Endothelial cell of umbilical vein (primary cell): ENCODE data around the gene DHRS2. TPM values are rescaled to one million over a fixed set of nuclear protein-coding genes. Genes with fewer than 3 reads are reported as not detected.

ENCODE experiments used
- BruUV-seq: library from RNA; stranded (reverse); fragments of 400-500 nt; replicated peaks from 2 replicates; lab custom pipeline; 2021; lab: Mats Ljungman, UMichigan
- CTCF ChIA-PET: fragments of 300-600, 350-600 bp; sonication (Branson Sonifier 250); formaldehyde crosslinking; loops from one replicate; lab custom pipeline; 2021; ENCODE audit warnings: antibody characterized with exemption, inconsistent platforms; lab: Charles Lee
- POLR2A ChIA-PET: fragments of 300-600, 350-600 bp; sonication (Branson Sonifier 250); formaldehyde crosslinking; loops from one replicate; lab custom pipeline; 2021; ENCODE audit warnings: antibody characterized with exemption, inconsistent platforms; lab: Charles Lee
- DNase-seq: peaks from one replicate; pipeline ENCODE4 v3.0.0-alpha.2; 2011; ENCODE audit warnings: low read depth, low spot score
- FAIRE-seq: peaks from 2 replicates; lab custom pipeline; 2011; peaks lifted over from hg19 to GRCh38; lab: Jason Lieb, UNC
- H2AFZ ChIP-seq: 2 replicates; pipeline ENCODE4 v1.6.0; 2012; ENCODE audit warnings: low read depth, low read length, control low read depth, inconsistent platforms
- H3K27ac ChIP-seq: 2 replicates; pipeline ENCODE4 v1.5.1; 2011; ENCODE audit warnings: low read depth, mild to moderate bottlenecking, control low read depth, low read length, moderate library complexity; ENCODE audit not compliant: insufficient read depth
- H3K27me3 ChIP-seq, 2 experiments: 2 replicates each; pipeline versions ENCODE4 v1.6.0 to v1.6.1; 2011; ENCODE audit warnings: low read length in 2 of 2, mixed read lengths in 1 of 2; ENCODE audit not compliant: control insufficient read depth in 2 of 2, insufficient read depth in 2 of 2
- H3K36me3 ChIP-seq, 2 experiments: 2 replicates in 1 of 2; 3 replicates in 1 of 2; pipeline ENCODE4 v1.5.1; 2011; ENCODE audit warnings: low read length in 2 of 2, mild to moderate bottlenecking in 1 of 2, moderate library complexity in 1 of 2; ENCODE audit not compliant: control insufficient read depth in 2 of 2, insufficient read depth in 2 of 2; ENCODE audit errors: extremely low read depth in 1 of 2
- H3K4me1 ChIP-seq: 3 replicates; pipeline ENCODE4 v1.5.1; 2011; ENCODE audit warnings: mild to moderate bottlenecking, low read length; ENCODE audit not compliant: control insufficient read depth, insufficient read depth; ENCODE audit errors: extremely low read depth
- H3K4me2 ChIP-seq: 2 replicates; pipeline ENCODE4 v1.6.1; 2011; ENCODE audit warnings: low read length, control low read depth, mixed read lengths; ENCODE audit not compliant: insufficient read depth
- H3K4me3 ChIP-seq, 3 experiments: fragments of 200-600 bp in 1 of 3; sonication (generic), shearing (Covaris generic) in 1 of 3; replicated peaks in 1 of 3; 2 replicates each; pipeline ENCODE4 v1.5.1; 2011 to 2016; ENCODE audit warnings: control low read depth in 3 of 3, low read length in 3 of 3, mild to moderate bottlenecking in 2 of 3, inconsistent platforms in 1 of 3, low read depth in 1 of 3, moderate library complexity in 1 of 3; ENCODE audit not compliant: insufficient read depth in 1 of 3
- H3K79me2 ChIP-seq: 2 replicates; pipeline ENCODE4 v1.6.0; 2012; ENCODE audit warnings: low read length, inconsistent platforms; ENCODE audit not compliant: control insufficient read depth, insufficient read depth
- H3K9ac ChIP-seq: replicated peaks from 2 replicates; pipeline ENCODE3; 2011; ENCODE audit warnings: low read length, control low read depth; ENCODE audit not compliant: insufficient read depth; ENCODE audit errors: extremely low read depth
- H3K9me1 ChIP-seq: replicated peaks from 3 replicates; pipeline ENCODE4 v1.6.0; 2011; ENCODE audit warnings: mild to moderate bottlenecking, low read length; ENCODE audit not compliant: control insufficient read depth, insufficient read depth; ENCODE audit errors: extremely low read depth
- H3K9me3 ChIP-seq: replicated peaks from 2 replicates; pipeline ENCODE4 v1.5.1; 2012; ENCODE audit warnings: low read length, inconsistent platforms; ENCODE audit not compliant: control insufficient read depth, insufficient read depth
- H4K20me1 ChIP-seq: replicated peaks from 2 replicates; pipeline ENCODE3; 2011; ENCODE audit warnings: mild to moderate bottlenecking, low read length; ENCODE audit not compliant: control insufficient read depth, insufficient read depth; ENCODE audit errors: extremely low read depth
- EZH2 ChIP-seq: IDR thresholded peaks from 2 replicates; pipeline ENCODE4 v1.6.1; 2012; ENCODE audit warnings: borderline replicate concordance, low read depth, mild to moderate bottlenecking, moderate library complexity, low read length, inconsistent platforms; ENCODE audit not compliant: severe bottlenecking
- FOS ChIP-seq: IDR thresholded peaks from 2 replicates; pipeline ENCODE4 v1.6.1; 2011; ENCODE audit warnings: mild to moderate bottlenecking, low read length, moderate library complexity, borderline replicate concordance; ENCODE audit not compliant: insufficient read depth
- GATA2 ChIP-seq: IDR thresholded peaks from 2 replicates; pipeline ENCODE4 v1.7.0; 2011; ENCODE audit warnings: low read depth, mild to moderate bottlenecking, moderate library complexity, mixed read lengths, low read length; ENCODE audit not compliant: insufficient read length, insufficient read depth
- JUN ChIP-seq: IDR thresholded peaks from 2 replicates; pipeline ENCODE4 v1.6.1; 2011; ENCODE audit warnings: borderline replicate concordance, low read depth; ENCODE audit not compliant: insufficient read length, insufficient read depth
- MYC ChIP-seq: IDR thresholded peaks from one replicate; pipeline ENCODE4 v1.6.1; 2011; ENCODE audit warnings: mild to moderate bottlenecking, low read depth, low read length
- POLR2A ChIP-seq: IDR thresholded peaks from 2 replicates; pipeline ENCODE4 v1.6.1; 2012; ENCODE audit warnings: low read depth, mild to moderate bottlenecking, control low read depth, low read length
- POLR2AphosphoS5 ChIP-seq: IDR thresholded peaks from 2 replicates; pipeline ENCODE4 v1.6.1; 2012; ENCODE audit warnings: low read depth, mild to moderate bottlenecking, control low read depth, low read length, moderate library complexity; ENCODE audit not compliant: insufficient read depth
- dilution Hi-C: fragments of 300-500 bp; cut with MboI; formaldehyde crosslinking; loops from one replicate; pipeline ENCODE4 v1.15.0; 2019; ENCODE audit warnings: low sequenced_read_pairs; ENCODE audit not compliant: extremely low pct_ligation_motif_present
- intact Hi-C: fragments of 100-400 bp; cut with micrococcal nuclease; formaldehyde crosslinking; loops from one replicate; pipeline ENCODE4 v1.10.0; 2022
- polyA plus RNA-seq, 4 experiments: library from polyadenylated mRNA; depleted of rRNA in 3 of 4; stranded (reverse) in 3 of 4; unstranded in 1 of 4; fragments of >200 nt; gene quantifications; 2 replicates each; pipeline versions ENCODE4 v1.2.1 to v1.2.3, GENCODE V29; 2011 to 2012; ENCODE audit warnings: missing spikeins in 1 of 4
- total RNA-seq: library from RNA; stranded (reverse); gene quantifications from 2 replicates; pipeline ENCODE4 v1.2.3, GENCODE V29; 2021
- TF ChIP-seq, protein P1 (sequence below): IDR thresholded peaks from 2 replicates; pipeline ENCODE4 v1.6.1; 2011; ENCODE audit not compliant: insufficient read depth, insufficient read length
- TF ChIP-seq, protein P2 (sequence below), 2 donors: IDR thresholded peaks; 1 replicate in 1 of 2; 2 replicates in 1 of 2; pipeline ENCODE4 v1.5.1; 2011; ENCODE audit warnings: low read length in 2 of 2, mild to moderate bottlenecking in 2 of 2, moderate library complexity in 2 of 2, control low read depth in 1 of 2, inconsistent platforms in 1 of 2, low read depth in 1 of 2; ENCODE audit not compliant: insufficient read depth in 1 of 2; ENCODE audit errors: extremely low read depth in 1 of 2

The DHRS2 gene
- total and polyA plus RNA-seq, 2 donors (not counting 3 experiments of a cell fraction or from before 2014, with no cell fraction given) = 0.10 TPM; not detected in 1

DNA sequence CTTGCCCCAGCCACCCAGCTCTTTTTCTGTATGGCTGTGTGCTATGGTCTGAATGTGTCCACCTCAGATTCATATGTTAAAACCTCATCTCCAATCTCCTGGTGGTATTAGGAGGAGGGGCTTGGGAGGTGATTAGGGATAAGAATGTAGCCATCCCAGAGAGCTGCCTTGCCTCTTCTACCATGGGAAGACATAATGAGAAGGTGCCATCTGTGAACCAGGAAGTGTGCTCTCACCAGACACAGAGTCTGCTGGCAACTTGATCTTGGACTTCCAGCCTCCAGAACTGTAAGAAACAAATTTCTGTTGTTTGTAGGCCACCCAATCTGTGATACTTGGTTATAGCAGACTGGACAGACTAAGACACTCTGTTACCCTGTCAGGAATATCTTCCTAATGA is 34.7 kb upstream of the DHRS2 start:
- Histone ChIP-seq H2AFZ (no peak overlapping the region), H3K4me3 (no peak overlapping the region), H3K36me3 (no peaks in the 10 kb centered on the region), H3K9me3 (no peaks in the 10 kb centered on the region), H3K27ac (no peak overlapping the region), H3K9ac (no peak overlapping the region), H3K4me1 (no peaks in the 10 kb centered on the region), H3K27me3 (no peaks in the 10 kb centered on the region), H3K4me2 (no peak overlapping the region), H3K9me1 (no peaks in the 10 kb centered on the region), H4K20me1 (no peaks in the 10 kb centered on the region), H3K79me2 (no peaks in the 10 kb centered on the region)
- TF ChIP-seq, protein P1, sequence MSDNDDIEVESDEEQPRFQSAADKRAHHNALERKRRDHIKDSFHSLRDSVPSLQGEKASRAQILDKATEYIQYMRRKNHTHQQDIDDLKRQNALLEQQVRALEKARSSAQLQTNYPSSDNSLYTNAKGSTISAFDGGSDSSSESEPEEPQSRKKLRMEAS = no peak
- TF ChIP-seq, protein P2, sequence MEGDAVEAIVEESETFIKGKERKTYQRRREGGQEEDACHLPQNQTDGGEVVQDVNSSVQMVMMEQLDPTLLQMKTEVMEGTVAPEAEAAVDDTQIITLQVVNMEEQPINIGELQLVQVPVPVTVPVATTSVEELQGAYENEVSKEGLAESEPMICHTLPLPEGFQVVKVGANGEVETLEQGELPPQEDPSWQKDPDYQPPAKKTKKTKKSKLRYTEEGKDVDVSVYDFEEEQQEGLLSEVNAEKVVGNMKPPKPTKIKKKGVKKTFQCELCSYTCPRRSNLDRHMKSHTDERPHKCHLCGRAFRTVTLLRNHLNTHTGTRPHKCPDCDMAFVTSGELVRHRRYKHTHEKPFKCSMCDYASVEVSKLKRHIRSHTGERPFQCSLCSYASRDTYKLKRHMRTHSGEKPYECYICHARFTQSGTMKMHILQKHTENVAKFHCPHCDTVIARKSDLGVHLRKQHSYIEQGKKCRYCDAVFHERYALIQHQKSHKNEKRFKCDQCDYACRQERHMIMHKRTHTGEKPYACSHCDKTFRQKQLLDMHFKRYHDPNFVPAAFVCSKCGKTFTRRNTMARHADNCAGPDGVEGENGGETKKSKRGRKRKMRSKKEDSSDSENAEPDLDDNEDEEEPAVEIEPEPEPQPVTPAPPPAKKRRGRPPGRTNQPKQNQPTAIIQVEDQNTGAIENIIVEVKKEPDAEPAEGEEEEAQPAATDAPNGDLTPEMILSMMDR (IDR thresholded peaks at IDR 0.05; ENCODE audit: extremely low read depth in 1 of 2, insufficient read depth in 1 of 2, low read depth in 1 of 2, low read length in 2 of 2) = no peak
- no peak for TF ChIP-seq POLR2A
- TF ChIP-seq MYC = no peak
- TF ChIP-seq GATA2 = no peak
- no peak for TF ChIP-seq EZH2
- no peak for TF ChIP-seq POLR2AphosphoS5
- TF ChIP-seq FOS = no peak
- no peak for TF ChIP-seq JUN
- no peak for FAIRE-seq
- dilution Hi-C loops = no loop called here
- ChIA-PET CTCF (interaction anchor here (1.8 kb wide), 1 partner anchor 12 kb away, joined by 7 read pairs; no protein-coding TSS in a partner anchor), POLR2A (no interaction called here)
- BruUV-seq = no TSS peak
- intact Hi-C loops = no loop called here
- DNase-seq = no peak
